ENCODE measurements around the gene ADGRF1. TPM values are rescaled to one million over a fixed set of nuclear protein-coding genes. Genes with fewer than 3 reads are reported as not detected.

The ADGRF1 gene
- total RNA-seq, 4 donors from 2014 or later: 0.83 TPM; not detected in 3

DNA sequence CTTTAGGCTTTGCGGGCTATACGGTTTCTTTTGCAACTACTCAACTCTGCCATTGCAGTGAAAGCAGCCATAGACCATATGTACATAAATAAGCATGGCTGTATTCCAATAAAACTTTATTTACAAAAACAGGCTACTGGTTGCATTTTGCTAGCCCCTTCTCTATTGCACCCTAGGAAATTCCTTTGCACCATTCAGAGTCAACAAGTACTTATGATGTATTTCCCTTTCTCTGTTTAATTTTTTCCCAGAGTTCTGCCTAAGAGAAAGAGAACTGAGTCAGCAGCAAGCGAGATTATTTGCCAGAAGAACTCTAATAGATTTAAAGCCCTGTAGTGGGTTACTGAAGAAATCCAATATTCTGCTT, 33.8 kb downstream of the ADGRF1 start:
- intact Hi-C loops (cut with DNase I): no loop called here
- 99% methylated on average over 3 of the region's 3 CpGs for WGBS
- Histone ChIP-seq H3K27me3 (no peaks in the 10 kb centered on the region), H3K4me1 (no peaks in the 10 kb centered on the region), H3K27ac (replicated peaks in 1 of 4) (no peak overlapping the region), H3K4me3 (no peak overlapping the region), H3K36me3 (no peaks in the 10 kb centered on the region), H3K9me3 (no peaks in the 10 kb centered on the region)
- DNase-seq (ENCODE audit: extremely low spot score): peak; percentile 29
- TF ChIP-seq POLR2AphosphoS5 (IDR thresholded peaks at IDR 0.05): no peak
- no peak for TF ChIP-seq POLR2A (IDR thresholded peaks at IDR 0.05; ENCODE audit: low read depth)
- TF ChIP-seq, protein P1, sequence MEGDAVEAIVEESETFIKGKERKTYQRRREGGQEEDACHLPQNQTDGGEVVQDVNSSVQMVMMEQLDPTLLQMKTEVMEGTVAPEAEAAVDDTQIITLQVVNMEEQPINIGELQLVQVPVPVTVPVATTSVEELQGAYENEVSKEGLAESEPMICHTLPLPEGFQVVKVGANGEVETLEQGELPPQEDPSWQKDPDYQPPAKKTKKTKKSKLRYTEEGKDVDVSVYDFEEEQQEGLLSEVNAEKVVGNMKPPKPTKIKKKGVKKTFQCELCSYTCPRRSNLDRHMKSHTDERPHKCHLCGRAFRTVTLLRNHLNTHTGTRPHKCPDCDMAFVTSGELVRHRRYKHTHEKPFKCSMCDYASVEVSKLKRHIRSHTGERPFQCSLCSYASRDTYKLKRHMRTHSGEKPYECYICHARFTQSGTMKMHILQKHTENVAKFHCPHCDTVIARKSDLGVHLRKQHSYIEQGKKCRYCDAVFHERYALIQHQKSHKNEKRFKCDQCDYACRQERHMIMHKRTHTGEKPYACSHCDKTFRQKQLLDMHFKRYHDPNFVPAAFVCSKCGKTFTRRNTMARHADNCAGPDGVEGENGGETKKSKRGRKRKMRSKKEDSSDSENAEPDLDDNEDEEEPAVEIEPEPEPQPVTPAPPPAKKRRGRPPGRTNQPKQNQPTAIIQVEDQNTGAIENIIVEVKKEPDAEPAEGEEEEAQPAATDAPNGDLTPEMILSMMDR (IDR thresholded peaks at IDR 0.05): no peak
- no peak for TF ChIP-seq EP300 (IDR thresholded peaks at IDR 0.05)

DNA sequence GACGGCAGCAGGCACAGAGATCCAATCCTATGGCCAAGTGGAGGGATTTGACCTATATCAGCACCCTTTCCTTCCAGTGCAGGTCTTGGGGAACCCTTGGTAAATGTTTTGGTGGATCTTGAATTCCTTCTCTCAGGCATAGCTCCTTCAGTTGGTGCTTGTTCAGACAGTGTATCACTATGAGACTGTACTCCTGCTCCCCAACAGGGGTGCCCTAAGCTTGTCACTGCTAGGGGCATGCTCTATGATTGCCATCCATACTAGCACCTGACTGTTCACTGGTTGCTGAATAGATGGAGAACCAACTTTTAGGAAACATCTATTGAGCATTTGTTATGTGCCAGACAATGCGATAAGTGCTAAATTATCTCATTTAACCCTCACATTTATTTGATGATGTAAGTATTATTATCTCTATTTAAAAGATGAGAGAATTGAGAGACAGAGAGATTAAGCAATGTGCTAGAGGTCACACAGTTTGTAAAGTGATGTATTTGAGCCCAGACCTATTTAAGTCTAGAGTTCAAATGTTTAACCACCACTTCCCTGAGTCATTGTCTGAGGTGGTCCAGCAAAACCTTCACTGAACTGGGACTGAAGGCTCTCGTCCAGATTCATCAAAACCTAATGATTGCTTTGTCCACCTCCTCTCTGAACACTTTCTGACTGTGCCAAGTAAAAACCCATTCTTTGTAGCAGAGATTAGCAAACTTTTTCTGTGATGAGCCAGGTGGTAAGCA, 34.3 kb downstream of the ADGRF1 start:
- peak; percentile 74 for DNase-seq (ENCODE audit: extremely low spot score)
- H3K27ac ChIP-seq (replicated peaks in 1 of 4): no peak overlapping the region
- no peaks in the 10 kb centered on the region for H3K9me3 ChIP-seq
- no peak overlapping the region for H3K4me3 ChIP-seq
- H3K27me3 ChIP-seq: no peaks in the 10 kb centered on the region
- H3K36me3 ChIP-seq: no peaks in the 10 kb centered on the region
- intact Hi-C loops (cut with DNase I): no loop called here
- no peaks in the 10 kb centered on the region for H3K4me1 ChIP-seq
- TF ChIP-seq, protein P1 (IDR thresholded peaks at IDR 0.05): no peak
- no peak for TF ChIP-seq POLR2A (IDR thresholded peaks at IDR 0.05; ENCODE audit: low read depth)
- no peak for TF ChIP-seq EP300 (IDR thresholded peaks at IDR 0.05)
- no peak for TF ChIP-seq POLR2AphosphoS5 (IDR thresholded peaks at IDR 0.05)
- WGBS: 74% methylated on average over 3 of the region's 3 CpGs

DNA sequence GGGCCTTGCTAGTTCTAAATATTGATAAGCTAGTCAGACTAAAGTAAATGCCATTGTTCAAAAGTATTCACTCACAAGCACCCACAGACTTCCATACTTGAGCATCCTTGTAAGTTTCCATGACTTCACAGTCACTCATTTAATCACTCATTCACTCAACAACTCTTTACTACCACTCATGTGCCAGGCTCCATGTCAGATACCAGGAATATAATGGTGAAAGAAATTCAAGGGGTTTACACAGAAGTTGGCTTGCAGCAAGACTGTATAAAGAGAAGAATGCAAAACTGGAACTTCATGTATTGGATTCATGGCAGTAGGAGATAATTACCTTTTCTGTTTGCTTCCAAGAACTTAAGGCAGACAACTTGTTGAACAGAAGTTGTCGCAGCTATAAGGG, 36.6 kb downstream of the ADGRF1 start:
- Histone ChIP-seq H3K9me3 (no peaks in the 10 kb centered on the region), H3K4me3 (no peak overlapping the region), H3K36me3 (no peaks in the 10 kb centered on the region), H3K27me3 (no peaks in the 10 kb centered on the region), H3K27ac (replicated peaks in 1 of 4) (no peak overlapping the region), H3K4me1 (no peaks in the 10 kb centered on the region)
- intact Hi-C loops (cut with DNase I): no loop called here
- DNase-seq (ENCODE audit: extremely low spot score): no peak
- WGBS: 100% methylated on average over 1 of the region's 1 CpG
- TF ChIP-seq, protein P1 (IDR thresholded peaks at IDR 0.05): no peak
- TF ChIP-seq POLR2A (IDR thresholded peaks at IDR 0.05; ENCODE audit: low read depth) (no peak), EP300 (IDR thresholded peaks at IDR 0.05) (no peak), POLR2AphosphoS5 (IDR thresholded peaks at IDR 0.05) (no peak)

DNA sequence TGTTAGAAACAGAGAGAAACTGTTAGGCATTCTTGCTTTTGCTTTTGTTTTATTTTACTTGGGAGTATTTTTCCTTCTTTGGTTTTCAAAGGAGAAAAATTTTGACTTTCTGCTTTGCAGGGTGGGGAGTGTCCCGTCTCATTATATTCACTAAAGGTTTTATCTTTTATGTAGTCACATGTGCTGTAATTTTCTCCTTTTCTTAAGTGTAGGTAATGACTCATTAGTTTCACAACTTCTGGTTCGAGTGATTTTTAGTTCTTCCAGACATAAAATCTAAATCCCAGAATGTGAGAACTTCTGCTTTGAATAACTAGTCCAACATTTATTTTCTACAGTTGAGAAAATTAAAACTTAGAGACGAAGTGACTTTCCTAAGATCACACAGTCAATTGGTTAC, 37.7 kb downstream of the ADGRF1 start:
- H3K9me3 ChIP-seq: no peaks in the 10 kb centered on the region
- H3K27me3 ChIP-seq: no peaks in the 10 kb centered on the region
- H3K4me3 ChIP-seq: no peak overlapping the region
- WGBS: 73% methylated on average over 3 of the region's 3 CpGs
- DNase-seq (ENCODE audit: extremely low spot score): no peak
- H3K4me1 ChIP-seq: no peaks in the 10 kb centered on the region
- TF ChIP-seq POLR2AphosphoS5 (IDR thresholded peaks at IDR 0.05) (no peak), EP300 (IDR thresholded peaks at IDR 0.05) (no peak), POLR2A (IDR thresholded peaks at IDR 0.05; ENCODE audit: low read depth) (no peak)
- TF ChIP-seq, protein P1 (IDR thresholded peaks at IDR 0.05): no peak
- intact Hi-C loops (cut with DNase I): no loop called here
- no peak overlapping the region for H3K27ac ChIP-seq (replicated peaks in 1 of 4)
- no peaks in the 10 kb centered on the region for H3K36me3 ChIP-seq

DNA sequence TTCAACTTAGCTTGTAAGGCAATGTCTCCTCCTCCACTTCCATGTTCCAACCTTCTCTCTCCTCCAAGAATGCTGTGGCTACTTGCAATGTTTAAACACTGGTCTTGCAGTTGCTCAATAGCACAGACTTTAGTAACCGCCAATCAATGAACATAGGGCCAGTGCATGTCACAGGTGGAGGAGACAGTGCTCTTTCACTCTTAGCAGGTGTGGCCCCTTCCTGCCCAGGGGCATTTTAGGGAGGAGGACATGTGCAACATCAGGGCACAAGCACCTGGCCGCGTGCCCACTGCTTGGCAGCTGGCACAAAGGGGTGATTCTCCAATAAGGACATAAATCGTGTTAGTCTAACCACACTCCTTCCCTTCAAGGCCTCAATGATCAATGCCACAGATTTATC, 41.3 kb downstream of the ADGRF1 start:
- 92% methylated on average over 4 of the region's 4 CpGs for WGBS
- H3K27ac ChIP-seq (replicated peaks in 1 of 4): no peak overlapping the region
- TF ChIP-seq, protein P1 (IDR thresholded peaks at IDR 0.05): no peak
- TF ChIP-seq POLR2A (IDR thresholded peaks at IDR 0.05; ENCODE audit: low read depth) (no peak), EP300 (IDR thresholded peaks at IDR 0.05) (no peak), POLR2AphosphoS5 (IDR thresholded peaks at IDR 0.05) (no peak)
- intact Hi-C loops (cut with DNase I): no loop called here
- no peaks in the 10 kb centered on the region for H3K27me3 ChIP-seq
- no peaks in the 10 kb centered on the region for H3K36me3 ChIP-seq
- DNase-seq (ENCODE audit: extremely low spot score): no peak
- H3K4me3 ChIP-seq: no peak overlapping the region
- no peaks in the 10 kb centered on the region for H3K4me1 ChIP-seq
- no peaks in the 10 kb centered on the region for H3K9me3 ChIP-seq

All from esophagus muscularis mucosa (tissue), 4 donors.